Mucosa of stomach (tissue), 1 donor: ENCODE results near the gene SLC39A11.

ENCODE experiments used
- H3K27me3 ChIP-seq: one replicate; pipeline ENCODE4 v1.7.0; 2013; ENCODE audit warnings: mild to moderate bottlenecking, low read length; ENCODE audit not compliant: control insufficient read depth, insufficient read depth
- H3K36me3 ChIP-seq: one replicate; pipeline ENCODE4 v1.7.0; 2013; ENCODE audit warnings: low read length; ENCODE audit not compliant: control insufficient read depth, insufficient read depth
- H3K4me1 ChIP-seq: one replicate; pipeline ENCODE4 v1.7.0; 2013; ENCODE audit warnings: mild to moderate bottlenecking, low read length; ENCODE audit not compliant: control insufficient read depth, insufficient read depth
- H3K4me3 ChIP-seq: one replicate; pipeline ENCODE4 v1.7.0; 2013; ENCODE audit warnings: low read length
- H3K9ac ChIP-seq: one replicate; pipeline ENCODE4 v1.7.0; 2013; ENCODE audit warnings: mild to moderate bottlenecking, low read length, moderate library complexity
- H3K9me3 ChIP-seq: one replicate; pipeline ENCODE4 v1.7.0; 2013; ENCODE audit warnings: mild to moderate bottlenecking, low read length, moderate library complexity; ENCODE audit not compliant: control insufficient read depth
- donor health status: Pancreatic carcinoma.

SLC39A11 gene

DNA sequence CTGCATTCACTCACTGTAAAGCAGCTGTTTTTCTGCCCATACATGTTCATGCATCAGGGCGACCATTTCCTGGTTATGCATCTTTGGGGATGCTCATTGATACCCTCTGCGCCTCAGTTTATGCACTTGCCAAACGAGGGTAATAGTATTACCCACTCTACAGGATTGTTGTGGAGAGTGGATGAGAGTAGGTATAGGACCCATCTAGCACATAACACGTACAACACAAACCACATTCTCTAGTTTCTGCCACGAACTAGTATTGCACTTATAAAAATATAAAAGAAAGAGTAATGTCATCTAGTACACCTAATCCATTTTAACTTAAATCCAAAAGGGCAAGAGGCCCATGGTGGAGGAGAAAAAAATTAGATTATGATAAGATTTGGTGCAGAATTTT lies 231.7 kb downstream of the SLC39A11 start:
- no peak overlapping the region for H3K4me3 ChIP-seq
- no peaks in the 10 kb centered on the region for H3K36me3 ChIP-seq
- no peaks in the 10 kb centered on the region for H3K4me1 ChIP-seq
- H3K9me3 ChIP-seq: no peaks in the 10 kb centered on the region
- H3K9ac ChIP-seq: no peak overlapping the region
- no peaks in the 10 kb centered on the region for H3K27me3 ChIP-seq

DNA sequence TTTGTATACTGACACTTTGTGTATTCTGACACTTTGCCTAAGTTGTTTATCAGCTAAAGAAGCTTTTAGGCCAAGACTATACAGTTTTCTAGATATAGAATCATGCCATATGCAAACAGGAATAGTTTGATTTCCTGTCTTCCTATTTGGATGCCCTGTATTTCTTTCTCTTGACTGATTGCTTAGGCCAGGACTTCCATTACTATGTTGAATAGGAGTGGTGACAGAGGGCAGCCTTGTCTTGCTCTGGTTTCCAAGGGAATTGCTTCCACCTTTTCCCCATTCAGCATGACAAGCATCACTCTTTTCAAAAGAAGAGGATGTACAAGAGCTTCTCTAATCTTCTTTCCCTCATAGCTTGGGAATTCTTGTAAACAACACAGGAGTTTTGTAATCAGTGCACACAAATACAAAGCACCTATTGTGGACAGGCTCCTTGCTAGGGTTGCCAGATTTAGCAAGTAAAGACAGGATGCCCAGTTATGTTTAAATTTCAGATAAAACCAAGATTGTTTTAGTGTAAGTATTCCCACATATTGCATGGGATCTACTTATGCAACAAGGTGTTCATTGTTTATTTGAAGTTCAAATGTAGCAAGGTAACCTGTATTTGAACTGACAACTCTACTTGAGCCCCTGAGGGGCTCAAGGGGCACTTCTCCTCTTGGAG lies 233.5 kb downstream of the SLC39A11 start:
- H3K4me1 ChIP-seq: no peaks in the 10 kb centered on the region
- H3K9me3 ChIP-seq: no peaks in the 10 kb centered on the region
- no peaks in the 10 kb centered on the region for H3K27me3 ChIP-seq
- H3K9ac ChIP-seq: no peak overlapping the region
- H3K36me3 ChIP-seq: no peaks in the 10 kb centered on the region
- no peak overlapping the region for H3K4me3 ChIP-seq

DNA sequence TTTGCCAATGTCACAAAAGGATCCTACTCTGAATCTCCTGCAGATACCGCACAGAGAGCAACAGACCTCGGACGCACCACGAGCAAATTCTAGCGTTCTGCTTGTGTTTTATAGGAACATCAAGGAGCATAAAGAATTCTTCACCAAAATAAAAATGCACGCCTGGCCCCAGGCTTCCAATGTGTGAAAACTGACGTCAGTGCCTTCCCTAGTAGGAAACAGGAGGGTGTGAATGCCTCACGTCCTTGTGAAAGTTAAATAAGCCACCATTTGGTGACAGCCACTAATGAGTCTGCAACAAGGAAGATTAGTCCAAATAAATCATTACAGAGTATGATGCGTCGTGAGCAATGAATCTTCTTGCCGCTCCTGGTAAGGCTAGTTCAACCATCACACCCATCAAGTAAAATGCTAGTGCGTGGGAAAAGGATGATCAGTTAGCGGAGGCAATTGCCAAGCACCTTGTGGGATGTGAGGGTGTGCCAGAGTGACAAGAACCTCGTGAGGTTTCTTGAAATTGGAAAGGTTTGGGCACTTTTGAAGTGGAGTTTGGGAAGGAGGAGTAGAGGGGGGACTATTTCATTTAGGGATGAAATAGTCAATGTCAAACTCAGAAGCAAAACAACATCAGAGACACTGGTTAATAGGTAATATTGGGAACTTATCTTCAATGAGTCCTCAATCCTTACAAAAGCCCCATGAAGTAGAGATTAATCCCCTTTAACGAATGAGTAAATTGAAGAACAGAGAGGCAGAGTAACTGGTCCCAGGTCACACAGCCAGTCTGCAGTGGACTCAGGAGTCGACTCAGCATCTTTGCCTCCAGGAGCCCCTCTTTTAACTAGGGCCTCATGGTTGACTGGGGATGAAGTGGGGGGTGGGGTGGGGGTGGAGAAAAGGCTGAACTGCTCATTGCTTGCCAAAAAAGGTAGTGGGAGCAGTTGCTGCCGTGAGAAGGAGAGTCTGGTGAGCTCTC lies 238.8 kb downstream of the SLC39A11 start:
- Histone ChIP-seq H3K36me3 (no peaks in the 10 kb centered on the region), H3K4me3 (no peak overlapping the region), H3K27me3 (no peaks in the 10 kb centered on the region), H3K4me1 (no peaks in the 10 kb centered on the region), H3K9ac (no peak overlapping the region), H3K9me3 (no peaks in the 10 kb centered on the region)

DNA sequence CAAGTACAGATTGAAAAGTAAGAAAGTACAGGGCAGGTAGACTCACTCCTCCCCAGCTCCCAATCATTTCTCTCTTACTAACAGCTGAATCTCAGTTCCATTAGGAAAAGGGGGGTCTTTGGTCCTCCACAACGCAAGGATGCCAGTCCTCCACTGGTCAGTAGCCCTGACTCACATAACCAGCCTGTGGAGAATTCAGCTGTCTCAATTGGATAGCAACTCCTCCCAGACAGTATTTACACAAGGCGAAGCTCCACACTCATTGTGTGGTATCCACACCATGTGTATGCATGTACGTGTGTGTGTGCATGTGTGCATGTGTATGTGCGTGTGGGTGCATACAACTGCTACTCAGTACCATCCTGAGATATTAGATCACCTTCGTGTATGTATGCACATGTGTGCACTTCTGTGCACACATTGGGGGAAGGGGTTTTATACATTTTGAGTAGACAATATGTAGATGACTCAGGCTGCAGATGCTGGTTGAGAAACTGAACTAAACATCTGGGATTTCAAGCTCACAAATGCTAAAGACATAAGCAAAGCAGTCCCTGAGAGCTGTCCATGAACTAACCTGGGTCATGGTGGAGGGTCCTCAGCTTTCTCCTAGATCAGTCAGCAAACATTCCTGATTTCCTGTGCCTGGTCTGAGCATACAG lies 240.1 kb downstream of the SLC39A11 start:
- H3K4me1 ChIP-seq: no peaks in the 10 kb centered on the region
- H3K27me3 ChIP-seq: no peaks in the 10 kb centered on the region
- no peak overlapping the region for H3K4me3 ChIP-seq
- H3K36me3 ChIP-seq: no peaks in the 10 kb centered on the region
- no peak overlapping the region for H3K9ac ChIP-seq
- H3K9me3 ChIP-seq: no peaks in the 10 kb centered on the region

DNA sequence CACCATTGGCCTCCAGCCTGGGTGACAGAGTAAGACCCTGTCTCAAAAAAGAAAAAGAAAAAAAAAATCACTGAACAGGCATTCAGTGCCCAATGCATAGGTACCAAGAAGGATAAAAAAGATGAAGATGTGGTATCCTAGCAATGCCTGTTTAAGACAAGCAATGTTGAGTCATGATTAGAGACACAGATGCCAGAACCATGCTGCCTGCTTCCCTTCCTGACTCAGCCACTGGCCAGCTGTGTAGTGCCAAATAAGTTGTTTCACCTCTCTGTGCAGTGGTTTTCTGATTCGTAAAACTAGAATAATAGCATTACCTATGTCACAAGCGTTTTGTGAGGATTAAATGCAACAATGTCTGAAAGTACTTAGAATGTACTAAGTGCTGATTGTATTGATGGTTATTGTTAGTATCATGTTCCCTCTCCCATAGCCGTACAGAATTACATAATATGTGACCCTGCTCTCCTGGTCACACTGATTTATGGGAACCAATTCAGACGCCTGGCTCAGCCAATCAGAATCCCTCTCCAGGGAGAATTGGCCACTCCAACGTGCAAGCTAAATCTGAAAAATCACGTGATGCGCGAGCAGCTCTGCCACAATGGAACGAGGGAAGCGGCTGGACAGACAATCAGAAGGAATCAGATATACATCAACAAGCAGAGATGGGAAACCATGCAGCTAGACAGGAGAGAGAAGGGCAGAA lies 241.9 kb downstream of the SLC39A11 start:
- Histone ChIP-seq H3K9ac (no peak overlapping the region), H3K36me3 (no peaks in the 10 kb centered on the region), H3K4me1 (no peaks in the 10 kb centered on the region), H3K4me3 (no peak overlapping the region), H3K9me3 (no peaks in the 10 kb centered on the region), H3K27me3 (no peaks in the 10 kb centered on the region)

DNA sequence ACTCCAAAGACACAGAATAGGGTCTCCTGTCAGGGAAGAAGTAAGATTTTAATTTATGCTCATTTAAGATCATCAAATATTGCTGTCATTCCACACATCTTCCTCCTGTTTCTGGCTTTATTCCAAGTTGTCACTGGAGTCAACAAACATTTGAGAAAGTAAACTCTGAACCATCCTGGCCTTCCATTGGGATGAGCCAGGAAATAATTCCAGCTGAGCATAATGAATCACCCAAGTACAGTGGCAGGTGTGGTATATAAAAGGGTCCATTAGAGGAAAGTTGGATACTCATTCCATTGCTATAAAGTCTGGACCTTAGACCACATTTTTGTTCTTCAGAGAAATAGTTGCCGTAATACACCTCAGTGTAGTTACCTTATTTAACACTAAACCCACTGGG lies 246.1 kb downstream of the SLC39A11 start:
- H3K4me1 ChIP-seq: no peaks in the 10 kb centered on the region
- no peaks in the 10 kb centered on the region for H3K9me3 ChIP-seq
- H3K27me3 ChIP-seq: no peaks in the 10 kb centered on the region
- no peak overlapping the region for H3K4me3 ChIP-seq
- H3K9ac ChIP-seq: no peak overlapping the region
- no peaks in the 10 kb centered on the region for H3K36me3 ChIP-seq

DNA sequence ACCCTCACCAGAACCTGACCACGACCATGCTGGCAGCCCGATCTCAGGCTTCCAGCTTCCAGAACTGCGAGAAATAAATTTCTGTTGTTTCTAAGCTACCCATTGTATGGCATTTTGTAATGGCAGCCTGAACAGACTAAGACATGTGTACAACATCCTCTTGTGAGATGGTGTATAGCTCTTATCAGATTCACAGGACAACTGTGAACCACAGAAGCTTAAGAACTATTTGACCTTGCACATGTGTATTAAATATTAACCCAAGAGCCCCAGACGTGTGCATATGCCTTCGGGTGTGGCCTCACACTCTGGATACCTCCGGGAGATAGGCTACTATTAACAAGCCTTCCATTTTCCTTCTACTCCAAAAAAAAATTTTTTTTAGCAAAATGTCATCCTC lies 248.9 kb downstream of the SLC39A11 start:
- H3K4me3 ChIP-seq: no peak overlapping the region
- H3K9ac ChIP-seq: no peak overlapping the region
- no peaks in the 10 kb centered on the region for H3K4me1 ChIP-seq
- no peaks in the 10 kb centered on the region for H3K36me3 ChIP-seq
- no peaks in the 10 kb centered on the region for H3K27me3 ChIP-seq
- no peaks in the 10 kb centered on the region for H3K9me3 ChIP-seq

DNA sequence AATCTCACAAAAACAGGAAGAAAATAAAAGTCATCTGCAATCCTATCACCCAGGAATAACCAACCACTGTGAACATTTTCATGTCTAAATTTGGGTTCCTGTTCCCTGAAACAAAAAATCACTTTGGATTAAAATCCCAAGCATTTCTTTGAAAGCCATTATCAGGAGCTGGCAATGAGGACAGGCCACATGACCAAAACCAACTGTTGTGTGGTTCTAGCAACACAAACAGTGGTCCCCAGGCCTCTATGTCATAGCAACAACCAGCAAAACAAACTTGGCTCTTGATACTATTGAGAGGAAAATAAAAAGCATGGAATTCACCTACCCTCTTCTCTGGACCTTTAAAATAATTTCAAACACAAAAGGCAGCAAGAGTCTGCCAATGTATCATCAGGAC lies 252.5 kb downstream of the SLC39A11 start:
- H3K9ac ChIP-seq: no peak overlapping the region
- H3K36me3 ChIP-seq: no peaks in the 10 kb centered on the region
- no peak overlapping the region for H3K4me3 ChIP-seq
- H3K4me1 ChIP-seq: no peaks in the 10 kb centered on the region
- no peaks in the 10 kb centered on the region for H3K9me3 ChIP-seq
- no peaks in the 10 kb centered on the region for H3K27me3 ChIP-seq

DNA sequence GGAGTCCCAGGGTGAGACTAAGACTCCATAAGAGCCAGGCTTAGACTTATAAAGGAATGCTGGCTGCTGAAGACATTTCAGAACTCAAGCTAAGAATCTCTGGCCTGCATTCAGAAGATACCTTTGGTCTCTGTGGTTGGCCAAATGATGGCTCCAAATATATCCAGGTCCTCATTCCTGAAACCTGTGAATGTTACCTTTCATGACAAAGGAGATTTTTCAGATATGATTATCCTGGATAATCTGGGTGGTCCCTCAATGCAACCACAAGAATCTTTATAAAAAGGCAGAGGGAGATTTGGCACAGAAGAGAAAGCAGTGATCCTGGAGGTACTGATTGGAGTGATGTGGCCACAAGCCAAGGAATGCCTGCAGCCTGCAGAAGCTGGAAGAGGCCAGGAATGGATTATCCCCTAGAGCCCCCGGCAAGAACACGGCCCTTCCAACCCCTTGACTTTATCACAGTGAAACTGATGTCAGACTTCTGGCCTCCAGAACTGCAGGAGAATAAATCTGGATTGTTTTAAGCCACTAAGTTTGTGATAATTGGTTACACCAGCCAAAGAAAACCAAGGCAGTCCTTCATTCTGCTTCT lies 253.3 kb downstream of the SLC39A11 start:
- H3K27me3 ChIP-seq: no peaks in the 10 kb centered on the region
- H3K36me3 ChIP-seq: no peaks in the 10 kb centered on the region
- no peak overlapping the region for H3K9ac ChIP-seq
- H3K4me1 ChIP-seq: no peaks in the 10 kb centered on the region
- H3K9me3 ChIP-seq: no peaks in the 10 kb centered on the region
- H3K4me3 ChIP-seq: no peak overlapping the region

DNA sequence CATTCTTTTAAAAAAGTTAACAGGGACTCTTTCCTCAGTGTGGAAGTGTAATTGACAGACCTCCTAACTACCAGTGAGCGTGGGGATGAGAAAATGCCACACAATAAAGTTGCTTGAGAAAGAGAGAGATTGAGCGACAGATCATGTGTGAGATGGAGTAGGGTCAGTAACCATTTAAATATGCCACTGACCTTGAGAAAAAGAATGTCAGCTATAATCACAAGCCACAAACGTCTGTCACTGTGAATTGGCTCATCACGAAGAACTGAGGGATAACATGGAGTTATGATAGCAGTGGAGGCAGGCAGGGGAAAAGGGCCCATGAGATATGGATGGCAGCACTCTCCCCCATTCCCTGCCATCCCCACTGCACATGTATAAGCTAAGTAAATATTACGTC lies 253.9 kb downstream of the SLC39A11 start:
- H3K4me3 ChIP-seq: no peak overlapping the region
- no peak overlapping the region for H3K9ac ChIP-seq
- H3K4me1 ChIP-seq: no peaks in the 10 kb centered on the region
- no peaks in the 10 kb centered on the region for H3K36me3 ChIP-seq
- H3K27me3 ChIP-seq: no peaks in the 10 kb centered on the region
- no peaks in the 10 kb centered on the region for H3K9me3 ChIP-seq

DNA sequence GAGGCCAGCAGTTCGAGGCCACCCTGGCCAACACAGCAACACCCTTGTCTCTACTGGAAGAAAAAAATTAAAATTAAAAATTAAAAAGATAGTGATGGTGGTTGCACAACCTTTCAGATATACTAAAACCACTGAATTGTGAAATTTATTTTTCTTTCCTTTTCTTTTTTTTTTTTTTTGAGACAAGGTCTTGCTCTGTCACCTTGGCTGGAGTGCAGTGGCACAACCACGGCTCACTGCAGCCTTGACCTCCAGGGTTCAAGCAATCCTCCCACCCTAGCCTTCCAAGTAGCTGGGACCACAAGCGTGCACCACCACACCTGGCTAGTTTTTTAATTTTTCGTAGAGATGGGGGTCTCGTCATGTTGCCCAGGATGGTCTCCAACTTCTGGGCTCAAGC lies 254.4 kb downstream of the SLC39A11 start:
- Histone ChIP-seq H3K4me1 (no peaks in the 10 kb centered on the region), H3K27me3 (no peaks in the 10 kb centered on the region), H3K9ac (no peak overlapping the region), H3K4me3 (no peak overlapping the region), H3K9me3 (no peaks in the 10 kb centered on the region), H3K36me3 (no peaks in the 10 kb centered on the region)
